HepG2 (cell line): Measurements from ENCODE around the gene GRAP. TPM values are rescaled to one million over a fixed set of nuclear protein-coding genes. Genes with fewer than 3 reads are reported as not detected.

ENCODE experiments used
- BORCS8-MEF2B ChIP-seq: sonication (generic); formaldehyde crosslinking; IDR thresholded peaks from 2 replicates; pipeline ENCODE4 v1.8.0; 2022; ENCODE audit warnings: mild to moderate bottlenecking, missing genetic modification reagents
- CHD4 ChIP-seq: fragments of 200-600 bp; sonication (generic); IDR thresholded peaks from 2 replicates; pipeline ENCODE4 v1.7.0; 2017; ENCODE audit warnings: mild to moderate bottlenecking, low read length, borderline replicate concordance
- MNT ChIP-seq: fragments of 450-650 bp; IDR thresholded peaks from 2 replicates; pipeline ENCODE4 v1.6.1; 2016
- NAIF1 ChIP-seq: sonication (generic); formaldehyde crosslinking; IDR thresholded peaks from 2 replicates; pipeline ENCODE4 v1.5.0; 2020; ENCODE audit warnings: mild to moderate bottlenecking, missing genetic modification reagents, borderline replicate concordance
- NBN ChIP-seq: fragments of 450-650 bp; conservative IDR thresholded peaks from 2 replicates; pipeline ENCODE4 v1.6.1; 2017
- POLR2G ChIP-seq: fragments of 200-400 bp; formaldehyde crosslinking; IDR thresholded peaks from 2 replicates; pipeline ENCODE4 v1.6.1; 2018; ENCODE audit warnings: mild to moderate bottlenecking, low read depth, low read length, moderate library complexity
- RBM22 ChIP-seq: fragments of 200-400 bp; formaldehyde crosslinking; optimal IDR thresholded peaks from 2 replicates; pipeline ENCODE3; 2017; ENCODE audit warnings: mild to moderate bottlenecking, low read length, moderate library complexity
- TCF7L2 ChIP-seq: IDR thresholded peaks from 2 replicates; pipeline ENCODE4 v1.6.1; 2011; ENCODE audit warnings: mild to moderate bottlenecking, low read depth, low read length, moderate library complexity
- ZBTB21 ChIP-seq: sonication (generic); formaldehyde crosslinking; IDR thresholded peaks from 2 replicates; pipeline ENCODE4 v1.4.0; 2020; ENCODE audit warnings: missing genetic modification reagents
- ZNF121 ChIP-seq: sonication (generic); formaldehyde crosslinking; IDR thresholded peaks from 2 replicates; pipeline ENCODE4 v1.5.0; 2020; ENCODE audit warnings: mild to moderate bottlenecking, missing genetic modification reagents
- ZNF264 ChIP-seq: sonication (generic); formaldehyde crosslinking; IDR thresholded peaks from 2 replicates; pipeline ENCODE4 v1.4.0; 2020; ENCODE audit warnings: missing genetic modification reagents
- ZNF337 ChIP-seq: sonication (generic); formaldehyde crosslinking; IDR thresholded peaks from 2 replicates; pipeline ENCODE4 v1.5.1; 2020; ENCODE audit warnings: missing genetic modification reagents, low read depth, mild to moderate bottlenecking, borderline replicate concordance
- ZNF33A ChIP-seq: sonication (generic); formaldehyde crosslinking; IDR thresholded peaks from 2 replicates; pipeline ENCODE4 v1.5.1; 2020; ENCODE audit warnings: missing genetic modification reagents, mild to moderate bottlenecking, moderate library complexity, borderline replicate concordance
- polyA plus RNA-seq, 8 experiments: library from polyadenylated mRNA; depleted of rRNA in 3 of 8; stranded (reverse) in 7 of 8; unstranded in 1 of 8; fragments of >200 nt; fragmentation: Illumina TruSeq in 4 of 8; extraction: Trizol in 4 of 8; gene quantifications; 2 replicates each; pipeline versions ENCODE4 v1.2.1 to v1.2.3, GENCODE V29; 2011 to 2016; ENCODE audit warnings: low read depth in 4 of 8, missing spikeins in 1 of 8, mixed read lengths in 1 of 8; ENCODE audit not compliant: insufficient read depth in 1 of 8
- total RNA-seq, 5 experiments: library from RNA; depleted of rRNA; stranded (reverse); fragments of >200 nt; fragmentation: Illumina TruSeq; extraction: Trizol; gene quantifications; 2 replicates each; pipeline ENCODE4 v1.2.3, GENCODE V29; 2016; ENCODE audit warnings: low read depth in 1 of 5
- TF ChIP-seq, protein P1 (sequence below): sonication (generic); formaldehyde crosslinking; IDR thresholded peaks from 2 replicates; pipeline ENCODE4 v1.4.0; 2020; ENCODE audit warnings: missing genetic modification reagents, borderline replicate concordance
- TF ChIP-seq, protein P2 (sequence below): sonication (generic); formaldehyde crosslinking; IDR thresholded peaks from 2 replicates; pipeline ENCODE4 v1.4.0; 2020; ENCODE audit warnings: missing genetic modification reagents; ENCODE audit errors: not compliant biosample characterization
- TF ChIP-seq, protein P3 (sequence below): sonication (generic); formaldehyde crosslinking; IDR thresholded peaks from 2 replicates; pipeline ENCODE4 v1.8.1; 2023; ENCODE audit warnings: mild to moderate bottlenecking, moderate library complexity, missing genetic modification reagents
- TF ChIP-seq, protein P4 (sequence below): IDR thresholded peaks from 2 replicates; pipeline ENCODE4 v1.6.1; 2018; ENCODE audit warnings: missing genetic modification reagents

Gene GRAP
- total and polyA plus RNA-seq, 2 of the 13 experiments (the other 11 are each of a cell fraction or from before 2014, with no cell fraction given), result 0.77 to 1.7 TPM

DNA sequence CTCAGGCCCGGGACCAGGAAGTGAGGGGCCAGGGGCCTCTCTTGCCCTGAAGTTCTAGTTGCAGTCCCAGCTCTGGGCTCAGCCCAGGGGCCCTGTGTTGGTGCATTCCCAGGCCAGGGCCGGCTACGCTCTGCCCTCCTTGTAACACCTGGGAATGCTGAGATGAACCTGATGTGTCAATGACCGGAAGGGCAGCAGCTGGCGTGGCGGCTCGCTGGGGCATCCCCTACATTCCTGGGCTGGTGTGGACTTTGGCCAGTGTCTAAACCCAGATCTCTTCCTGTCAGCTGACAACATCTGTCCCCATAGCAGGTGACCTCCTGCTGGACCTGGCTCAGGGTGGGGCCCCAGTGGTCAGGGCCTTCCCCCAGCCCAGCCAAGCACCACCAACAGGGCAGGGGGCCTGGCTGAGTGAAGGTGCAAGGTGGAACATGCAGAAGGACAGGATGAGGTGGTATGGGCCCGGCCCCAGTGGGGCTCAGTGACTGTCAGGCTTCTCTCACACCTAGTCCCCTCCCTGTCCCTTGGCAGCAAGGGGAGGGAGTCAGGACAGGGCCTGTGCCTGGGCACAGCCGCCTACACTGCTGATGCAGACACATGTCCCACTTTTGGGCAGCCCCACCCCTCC is 58.1 kb downstream of the GRAP start (continued):
- TF ChIP-seq, protein P1, sequence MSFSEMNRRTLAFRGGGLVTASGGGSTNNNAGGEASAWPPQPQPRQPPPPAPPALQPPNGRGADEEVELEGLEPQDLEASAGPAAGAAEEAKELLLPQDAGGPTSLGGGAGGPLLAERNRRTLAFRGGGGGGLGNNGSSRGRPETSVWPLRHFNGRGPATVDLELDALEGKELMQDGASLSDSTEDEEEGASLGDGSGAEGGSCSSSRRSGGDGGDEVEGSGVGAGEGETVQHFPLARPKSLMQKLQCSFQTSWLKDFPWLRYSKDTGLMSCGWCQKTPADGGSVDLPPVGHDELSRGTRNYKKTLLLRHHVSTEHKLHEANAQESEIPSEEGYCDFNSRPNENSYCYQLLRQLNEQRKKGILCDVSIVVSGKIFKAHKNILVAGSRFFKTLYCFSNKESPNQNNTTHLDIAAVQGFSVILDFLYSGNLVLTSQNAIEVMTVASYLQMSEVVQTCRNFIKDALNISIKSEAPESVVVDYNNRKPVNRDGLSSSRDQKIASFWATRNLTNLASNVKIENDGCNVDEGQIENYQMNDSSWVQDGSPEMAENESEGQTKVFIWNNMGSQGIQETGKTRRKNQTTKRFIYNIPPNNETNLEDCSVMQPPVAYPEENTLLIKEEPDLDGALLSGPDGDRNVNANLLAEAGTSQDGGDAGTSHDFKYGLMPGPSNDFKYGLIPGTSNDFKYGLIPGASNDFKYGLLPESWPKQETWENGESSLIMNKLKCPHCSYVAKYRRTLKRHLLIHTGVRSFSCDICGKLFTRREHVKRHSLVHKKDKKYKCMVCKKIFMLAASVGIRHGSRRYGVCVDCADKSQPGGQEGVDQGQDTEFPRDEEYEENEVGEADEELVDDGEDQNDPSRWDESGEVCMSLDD (CRISPR knock-in tag), result peak; percentile 85; the same call in 1 of the 2 replicates
- TF ChIP-seq ZNF264 (peak; percentile 94), ZBTB21 (CRISPR knock-in tag) (peak; percentile 37; the same call in 1 of the 2 replicates), MNT (peak; percentile 52), ZNF121 (peak; percentile 38), BORCS8-MEF2B (CRISPR knock-in tag) (peak; percentile 89), RBM22 (peak; percentile 95), NBN (no peak), POLR2G (peak; percentile 55), TCF7L2 (no peak), ZNF33A (CRISPR knock-in tag) (no peak), CHD4 (no peak), NAIF1 (CRISPR knock-in tag) (no peak), ZNF337 (CRISPR knock-in tag) (peak; percentile 97; the same call in 1 of the 2 replicates)
- TF ChIP-seq, protein P2, sequence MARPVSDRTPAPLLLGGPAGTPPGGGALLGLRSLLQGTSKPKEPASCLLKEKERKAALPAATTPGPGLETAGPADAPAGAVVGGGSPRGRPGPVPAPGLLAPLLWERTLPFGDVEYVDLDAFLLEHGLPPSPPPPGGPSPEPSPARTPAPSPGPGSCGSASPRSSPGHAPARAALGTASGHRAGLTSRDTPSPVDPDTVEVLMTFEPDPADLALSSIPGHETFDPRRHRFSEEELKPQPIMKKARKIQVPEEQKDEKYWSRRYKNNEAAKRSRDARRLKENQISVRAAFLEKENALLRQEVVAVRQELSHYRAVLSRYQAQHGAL, result no peak
- TF ChIP-seq, protein P3, sequence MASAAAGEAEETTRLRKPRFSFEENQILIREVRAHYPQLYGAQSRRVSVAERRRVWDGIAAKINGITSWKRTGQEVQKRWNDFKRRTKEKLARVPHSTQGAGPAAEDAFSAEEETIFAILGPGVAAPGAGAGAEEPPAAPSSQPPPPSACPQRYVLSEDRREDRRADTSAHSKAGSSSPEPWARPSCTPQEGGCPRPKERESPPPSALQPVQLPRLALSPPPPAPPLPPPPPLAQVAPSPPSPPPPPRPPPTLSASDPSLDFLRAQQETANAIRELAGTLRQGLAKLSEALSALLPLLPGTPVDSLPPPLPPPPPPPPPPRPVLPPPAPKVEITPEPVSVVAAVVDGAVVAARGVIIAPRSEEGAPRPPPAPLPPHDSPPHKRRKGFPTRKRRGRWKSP (CRISPR knock-in tag), result peak; percentile 69
- TF ChIP-seq, protein P4, sequence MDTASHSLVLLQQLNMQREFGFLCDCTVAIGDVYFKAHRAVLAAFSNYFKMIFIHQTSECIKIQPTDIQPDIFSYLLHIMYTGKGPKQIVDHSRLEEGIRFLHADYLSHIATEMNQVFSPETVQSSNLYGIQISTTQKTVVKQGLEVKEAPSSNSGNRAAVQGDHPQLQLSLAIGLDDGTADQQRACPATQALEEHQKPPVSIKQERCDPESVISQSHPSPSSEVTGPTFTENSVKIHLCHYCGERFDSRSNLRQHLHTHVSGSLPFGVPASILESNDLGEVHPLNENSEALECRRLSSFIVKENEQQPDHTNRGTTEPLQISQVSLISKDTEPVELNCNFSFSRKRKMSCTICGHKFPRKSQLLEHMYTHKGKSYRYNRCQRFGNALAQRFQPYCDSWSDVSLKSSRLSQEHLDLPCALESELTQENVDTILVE (CRISPR knock-in tag), result peak; percentile 84
